Neural crest cell (in vitro differentiated cells): Measurements from ENCODE around the gene UNC79. TPM values are rescaled to one million over a fixed set of nuclear protein-coding genes. Genes with fewer than 3 reads are reported as not detected.

ENCODE experiments used
- DNase-seq: peaks from one replicate; pipeline ENCODE4 v3.0.0; 2021; ENCODE audit warnings: low read depth, mixed read lengths, low spot score
- H3K27ac Mint-ChIP-seq: one replicate; pipeline ENCODE4 v1.8.0; 2021; ENCODE audit warnings: mild to moderate bottlenecking, mixed read lengths; ENCODE audit not compliant: unreplicated experiment
- H3K27me3 Mint-ChIP-seq: 2 replicates; pipeline ENCODE4 v1.8.0; 2021; ENCODE audit warnings: low read depth, mild to moderate bottlenecking, mixed read lengths
- H3K36me3 Mint-ChIP-seq: 2 replicates; pipeline ENCODE4 v1.8.0; 2021; ENCODE audit warnings: low read depth, mild to moderate bottlenecking, mixed read lengths
- H3K4me1 Mint-ChIP-seq: 2 replicates; pipeline ENCODE4 v1.8.0; 2021; ENCODE audit warnings: mixed read lengths
- H3K4me3 Mint-ChIP-seq: one replicate; pipeline ENCODE4 v1.8.0; 2021; ENCODE audit warnings: mild to moderate bottlenecking, mixed read lengths
- H3K9me3 Mint-ChIP-seq: 2 replicates; pipeline ENCODE4 v1.8.0; 2021; ENCODE audit warnings: mixed read lengths
- total RNA-seq: library from RNA; stranded (reverse); gene quantifications from 2 replicates; pipeline ENCODE4 v1.2.1, GENCODE V29; 2021
- TF ChIP-seq, protein P1 (sequence below): fragments of 200-600 bp; sonication (generic); conservative IDR thresholded peaks from 2 replicates; pipeline ENCODE4 v1.5.0; 2021; ENCODE audit warnings: antibody characterized with exemption, mild to moderate bottlenecking

UNC79 gene
- total RNA-seq, 1 donor from 2014 or later, result 2.2 TPM

- H3K36me3 Mint-ChIP-seq, result no peaks in the 10 kb centered on the region
- no peak for DNase-seq
- no peaks in the 10 kb centered on the region for H3K27me3 Mint-ChIP-seq
- peaks cover 55% of the 10 kb centered on the region for H3K4me1 Mint-ChIP-seq
- H3K27ac Mint-ChIP-seq, result peak overlapping the region; percentile 94
- peak overlapping the region; percentile 39 for H3K4me3 Mint-ChIP-seq
- TF ChIP-seq, protein P1, sequence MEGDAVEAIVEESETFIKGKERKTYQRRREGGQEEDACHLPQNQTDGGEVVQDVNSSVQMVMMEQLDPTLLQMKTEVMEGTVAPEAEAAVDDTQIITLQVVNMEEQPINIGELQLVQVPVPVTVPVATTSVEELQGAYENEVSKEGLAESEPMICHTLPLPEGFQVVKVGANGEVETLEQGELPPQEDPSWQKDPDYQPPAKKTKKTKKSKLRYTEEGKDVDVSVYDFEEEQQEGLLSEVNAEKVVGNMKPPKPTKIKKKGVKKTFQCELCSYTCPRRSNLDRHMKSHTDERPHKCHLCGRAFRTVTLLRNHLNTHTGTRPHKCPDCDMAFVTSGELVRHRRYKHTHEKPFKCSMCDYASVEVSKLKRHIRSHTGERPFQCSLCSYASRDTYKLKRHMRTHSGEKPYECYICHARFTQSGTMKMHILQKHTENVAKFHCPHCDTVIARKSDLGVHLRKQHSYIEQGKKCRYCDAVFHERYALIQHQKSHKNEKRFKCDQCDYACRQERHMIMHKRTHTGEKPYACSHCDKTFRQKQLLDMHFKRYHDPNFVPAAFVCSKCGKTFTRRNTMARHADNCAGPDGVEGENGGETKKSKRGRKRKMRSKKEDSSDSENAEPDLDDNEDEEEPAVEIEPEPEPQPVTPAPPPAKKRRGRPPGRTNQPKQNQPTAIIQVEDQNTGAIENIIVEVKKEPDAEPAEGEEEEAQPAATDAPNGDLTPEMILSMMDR, result no peak
- no peaks in the 10 kb centered on the region for H3K9me3 Mint-ChIP-seq
These were observed 317.7 kb downstream of the UNC79 start for GRCh38 chr14:93748208-93749075.

GRCh38 chr14:93749076-93749420 lies 318.3 kb downstream of the UNC79 start:
- DNase-seq, result no peak
- Mint-ChIP-seq H3K4me3 (peak overlapping the region; percentile 39), H3K27ac (peak overlapping the region; percentile 7), H3K4me1 (peaks cover 54% of the 10 kb centered on the region), H3K36me3 (no peaks in the 10 kb centered on the region), H3K27me3 (no peaks in the 10 kb centered on the region), H3K9me3 (no peaks in the 10 kb centered on the region)
- TF ChIP-seq, protein P1, result no peak

- no peak overlapping the region for H3K4me3 Mint-ChIP-seq
- H3K4me1 Mint-ChIP-seq, result peaks cover 37% of the 10 kb centered on the region
- H3K27me3 Mint-ChIP-seq, result no peaks in the 10 kb centered on the region
- no peaks in the 10 kb centered on the region for H3K36me3 Mint-ChIP-seq
- TF ChIP-seq, protein P1, result no peak
- DNase-seq, result no peak
- H3K27ac Mint-ChIP-seq, result peak overlapping the region; percentile 62
- no peaks in the 10 kb centered on the region for H3K9me3 Mint-ChIP-seq
These were observed 321.4 kb downstream of the UNC79 start for GRCh38 chr14:93751946-93752655.

DNA sequence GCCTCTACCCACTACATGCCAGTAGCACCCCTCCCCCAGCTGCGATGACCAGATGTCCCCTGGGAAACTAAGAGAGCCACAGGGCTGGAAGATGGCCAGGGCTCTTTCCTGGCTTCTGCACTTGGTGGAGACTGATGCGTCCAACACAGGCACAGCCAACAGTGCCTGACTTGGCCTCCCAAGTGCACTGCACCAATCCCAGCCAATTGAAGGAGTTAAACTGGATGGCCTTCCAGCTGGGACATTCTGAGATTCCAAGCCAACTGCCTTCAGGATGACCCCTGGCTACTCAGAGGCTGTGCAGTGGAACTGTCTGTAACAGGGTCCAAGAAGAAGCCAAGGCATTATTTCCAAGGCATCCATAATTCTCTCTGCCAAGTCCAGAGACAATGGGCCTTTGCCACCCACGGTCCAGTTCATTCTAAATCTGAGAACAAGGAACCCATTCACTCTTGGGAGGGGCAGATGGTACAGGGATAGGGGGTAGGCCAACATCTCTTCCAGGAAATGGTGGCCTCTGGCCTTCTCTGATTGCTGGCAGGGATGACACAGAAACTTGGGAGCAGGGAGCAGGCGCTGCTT lies 322.3 kb downstream of the UNC79 start:
- H3K36me3 Mint-ChIP-seq, result no peaks in the 10 kb centered on the region
- no peak overlapping the region for H3K4me3 Mint-ChIP-seq
- H3K9me3 Mint-ChIP-seq, result no peaks in the 10 kb centered on the region
- peaks cover 27% of the 10 kb centered on the region for H3K4me1 Mint-ChIP-seq
- no peaks in the 10 kb centered on the region for H3K27me3 Mint-ChIP-seq
- TF ChIP-seq, protein P1, result no peak
- no peak overlapping the region for H3K27ac Mint-ChIP-seq
- DNase-seq, result no peak

DNA sequence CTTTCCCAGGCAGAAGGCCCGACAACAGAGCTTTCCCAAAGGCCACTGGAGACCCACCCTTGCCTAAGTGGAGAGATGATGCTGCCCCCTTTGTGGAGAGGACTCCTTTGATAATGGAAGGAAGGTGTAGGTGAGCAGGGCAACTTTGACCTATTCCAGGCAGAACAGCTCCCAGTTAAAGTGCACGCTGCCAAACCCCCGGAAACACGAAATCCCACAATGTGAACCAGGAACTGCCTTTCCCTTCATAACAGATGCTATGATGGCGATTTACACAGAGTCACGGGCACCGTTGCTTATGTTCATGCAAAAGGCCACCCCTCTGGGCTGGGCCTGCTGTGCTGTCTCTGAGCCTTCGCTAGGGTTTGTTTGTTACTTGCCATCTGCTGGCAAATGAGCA lies 322.9 kb downstream of the UNC79 start:
- Mint-ChIP-seq H3K27me3 (no peaks in the 10 kb centered on the region), H3K4me3 (no peak overlapping the region), H3K4me1 (peaks cover 23% of the 10 kb centered on the region), H3K27ac (no peak overlapping the region), H3K9me3 (no peaks in the 10 kb centered on the region), H3K36me3 (no peaks in the 10 kb centered on the region)
- no peak for DNase-seq
- TF ChIP-seq, protein P1, result no peak
